Mammary epithelial cell (primary cell): ENCODE measurements around the gene C16orf95.

Experiments
- EZH2 ChIP-seq: IDR thresholded peaks from 2 replicates; pipeline ENCODE4 v1.6.1; 2012; ENCODE audit warnings: low read length, inconsistent platforms, borderline replicate concordance
- TF ChIP-seq, protein P1 (sequence below), 2 donors: IDR thresholded peaks in 1 of 2; conservative IDR thresholded peaks in 1 of 2; 2 replicates each; pipeline ENCODE4 v1.5.1; 2011 to 2012; ENCODE audit warnings: inconsistent platforms in 2 of 2, low read length in 2 of 2, mild to moderate bottlenecking in 2 of 2, control low read depth in 1 of 2, low read depth in 1 of 2; ENCODE audit not compliant: insufficient read depth in 1 of 2; ENCODE audit errors: extremely low read depth in 1 of 2

DNA sequence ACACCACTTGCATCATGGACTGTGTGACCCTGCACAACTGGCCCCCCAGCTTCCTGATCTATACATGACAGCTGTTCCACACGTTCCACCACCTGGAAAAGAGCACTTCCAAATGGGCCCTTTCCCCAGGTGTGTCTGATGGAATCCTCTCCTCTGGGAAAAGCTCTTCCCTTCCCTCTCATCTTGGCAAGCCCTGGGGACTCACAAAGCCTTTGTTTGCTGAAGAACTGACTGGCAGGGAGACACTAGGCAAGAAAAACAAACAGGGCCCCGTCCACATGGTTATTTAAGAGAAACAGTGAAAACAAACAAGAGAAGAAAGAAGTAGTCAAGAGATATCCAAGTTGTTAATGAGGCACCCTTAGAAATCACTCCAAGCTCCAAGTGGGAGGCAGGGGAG, 52.6 kb downstream of the C16orf95 start:
- TF ChIP-seq, protein P1, sequence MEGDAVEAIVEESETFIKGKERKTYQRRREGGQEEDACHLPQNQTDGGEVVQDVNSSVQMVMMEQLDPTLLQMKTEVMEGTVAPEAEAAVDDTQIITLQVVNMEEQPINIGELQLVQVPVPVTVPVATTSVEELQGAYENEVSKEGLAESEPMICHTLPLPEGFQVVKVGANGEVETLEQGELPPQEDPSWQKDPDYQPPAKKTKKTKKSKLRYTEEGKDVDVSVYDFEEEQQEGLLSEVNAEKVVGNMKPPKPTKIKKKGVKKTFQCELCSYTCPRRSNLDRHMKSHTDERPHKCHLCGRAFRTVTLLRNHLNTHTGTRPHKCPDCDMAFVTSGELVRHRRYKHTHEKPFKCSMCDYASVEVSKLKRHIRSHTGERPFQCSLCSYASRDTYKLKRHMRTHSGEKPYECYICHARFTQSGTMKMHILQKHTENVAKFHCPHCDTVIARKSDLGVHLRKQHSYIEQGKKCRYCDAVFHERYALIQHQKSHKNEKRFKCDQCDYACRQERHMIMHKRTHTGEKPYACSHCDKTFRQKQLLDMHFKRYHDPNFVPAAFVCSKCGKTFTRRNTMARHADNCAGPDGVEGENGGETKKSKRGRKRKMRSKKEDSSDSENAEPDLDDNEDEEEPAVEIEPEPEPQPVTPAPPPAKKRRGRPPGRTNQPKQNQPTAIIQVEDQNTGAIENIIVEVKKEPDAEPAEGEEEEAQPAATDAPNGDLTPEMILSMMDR (conservative IDR thresholded peaks at IDR 0.05 in 1 of 2, IDR thresholded peaks at IDR 0.05 in 1 of 2; ENCODE audit: extremely low read depth in 1 of 2, insufficient read depth in 1 of 2, low read depth in 1 of 2, low read length in 2 of 2), result no peak
- no peak for TF ChIP-seq EZH2
